LNCaP clone FGC (cell line): Measurements from ENCODE around the gene DAP.

ENCODE experiments used
- DNase-seq: peaks from one replicate; pipeline ENCODE4 v3.0.0-alpha.2; 2011; ENCODE audit warnings: low read depth
- H3K4me3 ChIP-seq: 2 replicates; pipeline ENCODE4 v1.5.1; 2011; ENCODE audit warnings: mild to moderate bottlenecking, low read depth, low read length, control low read depth
- TF ChIP-seq, protein P1 (sequence below): IDR thresholded peaks from 2 replicates; pipeline ENCODE4 v1.5.1; 2012; ENCODE audit warnings: mild to moderate bottlenecking; ENCODE audit not compliant: control insufficient read depth, insufficient read depth; ENCODE audit errors: extremely low read depth

Gene DAP

DNA sequence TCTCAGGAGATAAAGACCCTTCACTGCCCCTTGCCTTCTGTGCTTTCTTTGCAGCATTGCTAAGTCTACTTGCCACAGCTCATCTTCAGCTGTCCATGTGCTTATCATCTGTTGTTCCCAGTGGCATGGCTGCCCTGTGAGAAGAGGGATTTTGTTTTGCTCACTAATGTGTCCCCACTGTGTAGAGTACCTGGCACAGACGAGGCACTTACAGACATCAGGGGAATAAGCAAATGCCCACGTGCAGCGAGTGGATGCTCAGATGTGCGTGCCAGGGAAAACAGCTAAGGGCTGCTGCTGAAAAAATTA is 31.0 kb downstream of the DAP start:
- TF ChIP-seq, protein P1, sequence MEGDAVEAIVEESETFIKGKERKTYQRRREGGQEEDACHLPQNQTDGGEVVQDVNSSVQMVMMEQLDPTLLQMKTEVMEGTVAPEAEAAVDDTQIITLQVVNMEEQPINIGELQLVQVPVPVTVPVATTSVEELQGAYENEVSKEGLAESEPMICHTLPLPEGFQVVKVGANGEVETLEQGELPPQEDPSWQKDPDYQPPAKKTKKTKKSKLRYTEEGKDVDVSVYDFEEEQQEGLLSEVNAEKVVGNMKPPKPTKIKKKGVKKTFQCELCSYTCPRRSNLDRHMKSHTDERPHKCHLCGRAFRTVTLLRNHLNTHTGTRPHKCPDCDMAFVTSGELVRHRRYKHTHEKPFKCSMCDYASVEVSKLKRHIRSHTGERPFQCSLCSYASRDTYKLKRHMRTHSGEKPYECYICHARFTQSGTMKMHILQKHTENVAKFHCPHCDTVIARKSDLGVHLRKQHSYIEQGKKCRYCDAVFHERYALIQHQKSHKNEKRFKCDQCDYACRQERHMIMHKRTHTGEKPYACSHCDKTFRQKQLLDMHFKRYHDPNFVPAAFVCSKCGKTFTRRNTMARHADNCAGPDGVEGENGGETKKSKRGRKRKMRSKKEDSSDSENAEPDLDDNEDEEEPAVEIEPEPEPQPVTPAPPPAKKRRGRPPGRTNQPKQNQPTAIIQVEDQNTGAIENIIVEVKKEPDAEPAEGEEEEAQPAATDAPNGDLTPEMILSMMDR = no peak
- no peak overlapping the region for H3K4me3 ChIP-seq
- no peak for DNase-seq

DNA sequence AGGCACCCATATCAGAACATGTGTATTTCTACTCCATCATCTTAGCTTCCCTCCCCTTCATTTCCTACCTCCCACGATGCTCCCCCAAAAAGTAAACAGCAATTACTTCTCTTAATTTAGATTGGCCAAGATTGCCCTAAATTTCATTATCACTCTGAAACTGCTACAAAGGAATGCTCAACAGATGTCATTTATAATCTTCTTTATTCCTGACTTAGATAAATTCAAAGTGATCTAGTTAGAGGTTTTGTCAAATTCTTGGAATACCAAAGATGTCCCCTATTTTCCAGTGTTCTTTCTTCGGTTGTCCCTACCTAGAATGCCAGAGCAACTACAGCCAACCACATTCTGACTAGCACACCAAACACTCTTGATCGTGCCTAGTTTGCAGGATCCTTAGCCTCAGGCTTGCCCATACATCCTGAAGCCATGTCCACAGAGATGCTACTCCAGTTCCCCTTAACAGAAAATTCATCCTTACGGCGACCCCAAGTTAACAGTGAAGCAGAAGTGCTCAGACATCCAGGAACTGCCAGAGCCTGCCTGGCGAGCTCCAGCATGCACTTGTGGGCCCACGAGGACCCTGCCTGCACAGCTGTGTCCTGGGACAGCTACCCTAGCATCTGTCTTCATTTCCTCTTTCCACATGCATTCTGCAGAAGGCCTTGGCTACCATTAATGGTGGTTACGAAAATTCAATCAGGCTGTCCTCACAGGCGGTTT is 31.6 kb downstream of the DAP start:
- TF ChIP-seq, protein P1 = no peak
- H3K4me3 ChIP-seq = no peak overlapping the region
- no peak for DNase-seq

- DNase-seq = no peak
- H3K4me3 ChIP-seq = no peak overlapping the region
- TF ChIP-seq, protein P1 = no peak
These were observed 32.4 kb downstream of the DAP start for GRCh38 chr5:10728679-10729078.

- DNase-seq = no peak
- no peak overlapping the region for H3K4me3 ChIP-seq
- TF ChIP-seq, protein P1 = no peak
These were observed 33.2 kb downstream of the DAP start for GRCh38 chr5:10727861-10728260.

DNA sequence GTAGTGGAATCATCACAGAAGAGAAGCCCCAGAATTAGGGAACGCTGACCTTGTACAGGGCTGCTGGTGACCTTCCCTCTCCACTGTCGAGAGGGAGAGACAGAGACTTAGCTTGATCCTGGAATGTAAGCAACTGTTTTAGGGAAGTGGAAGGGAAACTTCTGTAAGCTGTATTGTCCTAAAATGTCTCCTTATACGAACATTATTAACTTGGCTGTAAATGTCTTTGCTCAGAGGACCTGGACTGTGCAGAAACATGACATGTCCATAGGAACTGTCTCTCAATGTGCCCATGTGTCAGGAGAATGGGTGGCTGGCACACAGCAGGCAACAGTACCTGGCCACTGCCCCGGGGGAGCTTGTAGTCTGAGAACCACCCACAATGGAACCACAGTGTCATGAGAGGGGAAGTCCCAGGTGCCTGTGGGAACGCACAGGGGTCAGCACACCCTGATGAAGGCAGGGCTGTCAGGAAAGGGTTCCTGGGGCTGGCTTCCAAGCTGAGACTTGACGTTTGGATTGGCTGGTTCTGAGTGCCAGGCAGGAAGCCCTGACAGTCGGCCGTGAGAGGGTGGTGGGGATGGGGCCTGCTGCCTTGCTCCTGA is 34.0 kb downstream of the DAP start:
- no peak for DNase-seq
- TF ChIP-seq, protein P1 = no peak
- H3K4me3 ChIP-seq = no peak overlapping the region

- DNase-seq = no peak
- TF ChIP-seq, protein P1 = no peak
- no peak overlapping the region for H3K4me3 ChIP-seq
These were observed 34.7 kb downstream of the DAP start for GRCh38 chr5:10726179-10726912.
